GM21723 (cell line): Measurements from ENCODE around the gene C1orf53.
"Not testable (repeated sequence)": the region's sequence is repeated elsewhere in the genome, so short reads cannot be mapped to it uniquely, and the experiment has no call there.

Experiments used
- ATAC-seq: cut with Tn5 transposase; IDR thresholded peaks from one replicate; pipeline ENCODE4 v1.9.1; 2021; ENCODE audit warnings: mild to moderate bottlenecking, moderate library complexity; ENCODE audit not compliant: unreplicated experiment

Gene C1orf53

DNA sequence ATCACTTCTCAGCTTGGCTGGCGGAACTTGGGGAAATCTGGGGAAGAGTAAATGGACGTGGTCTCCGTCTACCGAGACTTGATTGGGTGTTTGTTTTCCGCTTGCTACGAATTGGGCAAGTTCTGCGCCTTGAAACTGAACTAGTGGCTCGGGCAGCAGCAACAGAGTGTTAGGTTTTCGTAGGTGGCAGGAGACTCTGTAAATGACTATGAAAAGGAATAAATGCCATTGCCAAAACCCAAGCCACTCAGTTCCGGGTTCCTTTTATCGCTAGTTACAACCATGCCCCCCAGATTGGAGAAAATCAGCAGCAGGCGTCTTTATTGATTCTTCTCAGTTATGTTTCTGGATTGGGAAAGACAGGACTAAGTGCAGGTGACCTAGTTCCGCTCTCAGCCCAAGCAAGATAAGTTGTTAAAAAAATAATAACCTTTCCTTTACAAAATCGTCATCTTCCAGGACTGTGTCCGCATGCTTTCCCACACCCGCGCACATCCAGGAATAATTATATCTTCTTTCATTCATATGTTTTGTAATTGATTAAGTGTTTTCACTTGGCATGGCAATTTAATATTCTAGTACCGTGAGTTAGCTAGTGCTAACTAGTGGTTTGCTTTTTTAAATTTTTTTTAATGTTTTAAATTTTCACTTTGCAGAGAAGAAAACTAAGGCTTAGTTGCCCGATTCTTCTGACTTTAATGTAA, 18.1 kb downstream of the C1orf53 start:
- no peak for ATAC-seq

DNA sequence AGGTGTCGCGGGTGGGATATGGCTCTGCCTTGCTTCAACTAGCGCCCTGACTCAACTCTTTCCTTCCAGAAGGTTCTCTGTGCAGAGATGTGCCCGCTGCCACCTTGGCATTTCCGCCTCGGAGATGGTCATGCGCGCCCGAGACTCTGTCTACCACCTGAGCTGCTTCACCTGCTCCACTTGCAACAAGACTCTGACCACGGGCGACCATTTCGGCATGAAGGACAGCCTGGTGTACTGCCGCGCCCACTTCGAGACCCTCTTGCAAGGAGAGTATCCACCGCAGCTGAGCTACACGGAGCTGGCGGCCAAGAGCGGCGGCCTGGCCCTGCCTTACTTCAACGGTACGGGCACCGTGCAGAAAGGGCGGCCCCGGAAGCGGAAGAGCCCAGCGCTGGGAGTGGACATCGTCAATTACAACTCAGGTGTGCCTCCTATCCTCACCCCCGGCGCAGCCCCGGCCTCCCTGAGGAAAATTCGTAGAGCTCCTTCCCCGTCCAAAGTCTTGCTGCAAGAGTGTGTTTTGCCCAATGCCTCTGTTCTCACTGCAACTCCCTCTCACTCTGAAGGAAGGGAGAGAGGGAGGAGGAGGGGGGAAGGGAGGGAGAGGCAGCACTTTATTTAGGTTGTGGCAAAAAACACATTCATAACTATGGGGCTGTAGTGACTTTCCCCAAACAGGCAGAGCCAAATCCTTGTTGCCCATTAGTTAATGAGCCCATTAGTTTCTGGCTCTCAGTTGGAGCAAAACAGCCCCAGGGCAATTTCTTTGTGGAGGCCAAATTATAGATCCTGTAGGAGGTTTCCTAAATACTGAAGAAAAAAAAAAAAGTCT, 19.0 kb downstream of the C1orf53 start:
- no peak for ATAC-seq

DNA sequence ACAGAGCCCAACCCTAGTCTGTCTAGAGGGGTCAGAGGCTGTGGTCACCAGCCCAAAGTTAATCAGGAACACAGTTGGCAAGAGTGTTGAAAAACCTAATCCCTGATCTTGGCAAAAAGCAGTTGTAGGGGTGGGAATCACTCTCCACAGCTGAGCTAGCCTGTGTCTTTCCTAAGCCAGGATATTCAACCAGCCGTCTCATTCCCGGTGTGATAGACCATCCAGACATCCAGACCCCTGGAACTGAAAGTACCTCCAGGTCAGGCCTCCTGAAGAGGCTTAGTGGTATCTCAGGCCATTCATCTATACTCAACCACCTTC, 19.6 kb downstream of the C1orf53 start:
- no peak for ATAC-seq

DNA sequence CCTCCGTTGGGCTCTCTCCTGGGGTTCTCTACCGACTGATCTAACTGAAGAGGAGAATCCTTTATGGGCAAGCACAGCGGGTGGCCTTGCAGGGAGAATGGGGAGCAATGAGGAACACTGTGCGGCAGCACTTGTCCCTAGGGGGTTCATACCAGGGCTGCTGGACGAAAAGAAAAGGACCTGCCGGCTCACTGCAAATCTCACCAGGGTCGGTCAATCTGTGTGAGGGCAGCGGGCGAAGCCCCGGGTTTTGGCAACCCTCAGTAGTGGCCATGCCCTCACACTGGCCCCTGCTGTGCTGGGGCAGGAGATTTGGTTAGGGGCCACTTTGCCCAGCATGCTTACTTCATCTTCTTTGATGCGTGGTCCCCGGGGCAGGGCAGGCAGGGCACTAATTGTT, 20.6 kb downstream of the C1orf53 start:
- ATAC-seq = no peak

DNA sequence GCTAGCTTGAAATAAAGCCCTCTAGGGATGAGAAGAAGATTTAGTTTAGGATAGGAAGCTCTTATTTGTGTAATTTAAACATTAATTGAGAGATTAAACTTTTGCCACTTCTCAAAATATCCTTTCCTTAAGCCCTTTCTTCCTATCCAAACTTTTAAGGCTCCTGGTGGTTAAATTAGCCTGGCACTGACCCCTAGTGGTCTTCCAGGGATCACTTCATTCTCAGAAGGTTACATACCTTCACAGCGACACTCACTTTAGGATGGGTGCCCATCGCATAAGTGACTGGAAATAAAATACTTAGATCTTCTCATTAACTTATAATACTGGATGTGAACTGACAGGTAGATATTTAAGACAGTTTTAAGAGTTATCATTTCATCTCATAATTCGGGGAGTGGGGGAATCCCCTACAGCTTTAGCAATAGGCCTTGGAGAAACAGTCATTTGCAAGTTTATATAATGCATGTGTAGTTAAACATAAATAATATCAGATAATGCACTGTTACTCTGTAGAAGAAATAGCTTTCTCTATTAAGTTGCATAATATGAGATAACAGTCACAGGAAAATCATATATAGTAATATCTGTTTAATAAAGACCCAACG, 22.2 kb downstream of the C1orf53 start:
- peak; percentile 68 for ATAC-seq

DNA sequence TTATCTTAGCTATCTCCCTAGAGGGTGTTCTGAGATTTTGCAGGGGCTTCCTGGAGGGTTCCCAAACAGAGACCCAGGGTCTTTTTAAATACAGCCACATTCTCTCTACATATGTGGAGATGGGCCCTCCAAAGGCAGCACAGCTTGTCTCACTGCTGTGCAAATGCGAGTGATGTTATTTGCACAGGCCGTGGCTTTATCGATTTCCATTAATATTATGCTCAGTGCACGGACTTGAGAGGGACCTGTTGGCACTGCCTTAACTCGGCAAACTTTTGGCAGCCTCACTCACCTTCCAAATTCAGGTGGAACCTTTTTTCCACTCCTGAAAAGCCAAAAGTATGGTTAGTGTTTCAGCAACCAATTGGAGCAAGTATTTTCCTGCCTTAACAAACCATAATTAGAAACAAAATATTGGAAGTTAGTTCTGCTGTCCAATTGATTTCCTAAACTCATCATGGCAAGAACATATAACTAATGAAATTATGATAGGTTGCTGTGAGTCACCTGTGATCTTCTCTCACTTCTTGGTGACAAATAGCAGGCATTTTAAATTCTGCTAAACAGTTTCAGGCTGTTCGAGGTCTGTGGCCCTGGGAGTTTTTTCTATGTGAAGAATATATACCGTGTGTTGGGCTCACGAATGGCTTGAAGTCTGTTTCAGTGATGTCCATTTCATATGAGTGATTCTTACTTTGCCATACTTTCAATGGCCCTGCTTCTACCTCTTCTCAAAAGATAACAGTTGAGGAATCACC, 25.7 kb downstream of the C1orf53 start:
- no peak for ATAC-seq

DNA sequence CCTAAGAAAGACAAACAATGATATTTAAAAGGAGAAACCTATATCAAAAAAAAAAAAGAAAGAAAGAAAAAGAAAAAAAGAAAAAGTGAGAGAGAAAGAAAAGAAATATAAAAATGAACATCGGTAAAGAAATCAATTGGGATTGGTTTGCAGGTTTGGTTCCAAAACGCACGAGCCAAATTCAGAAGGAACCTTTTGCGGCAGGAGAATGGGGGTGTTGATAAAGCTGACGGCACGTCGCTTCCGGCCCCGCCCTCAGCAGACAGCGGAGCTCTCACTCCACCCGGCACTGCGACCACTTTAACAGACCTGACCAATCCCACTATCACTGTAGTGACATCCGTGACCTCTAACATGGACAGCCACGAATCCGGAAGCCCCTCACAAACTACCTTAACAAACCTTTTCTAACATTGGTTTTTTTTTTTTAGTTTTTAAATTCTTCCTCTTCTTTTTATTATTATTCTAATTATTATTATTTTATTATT, 26.5 kb downstream of the C1orf53 start:
- peak; percentile 77 for ATAC-seq

DNA sequence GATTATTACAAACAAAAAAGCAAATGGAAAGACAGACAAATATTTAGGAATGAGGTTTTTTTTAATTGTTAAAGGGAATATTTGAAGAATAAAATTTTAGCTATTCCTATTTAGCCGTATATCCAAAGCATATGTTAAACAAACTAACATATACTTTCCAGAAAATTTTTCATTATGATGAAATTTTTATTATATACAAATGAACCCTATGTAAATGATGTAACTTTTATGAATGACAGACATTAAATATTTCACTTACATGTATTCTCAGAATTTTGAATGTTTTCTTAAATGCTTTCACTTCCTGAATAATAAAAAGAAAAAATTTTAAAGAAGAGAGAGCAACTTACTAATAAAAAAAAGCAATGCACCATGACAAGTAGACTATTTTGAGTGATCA, 30.6 kb downstream of the C1orf53 start:
- ATAC-seq = no peak

DNA sequence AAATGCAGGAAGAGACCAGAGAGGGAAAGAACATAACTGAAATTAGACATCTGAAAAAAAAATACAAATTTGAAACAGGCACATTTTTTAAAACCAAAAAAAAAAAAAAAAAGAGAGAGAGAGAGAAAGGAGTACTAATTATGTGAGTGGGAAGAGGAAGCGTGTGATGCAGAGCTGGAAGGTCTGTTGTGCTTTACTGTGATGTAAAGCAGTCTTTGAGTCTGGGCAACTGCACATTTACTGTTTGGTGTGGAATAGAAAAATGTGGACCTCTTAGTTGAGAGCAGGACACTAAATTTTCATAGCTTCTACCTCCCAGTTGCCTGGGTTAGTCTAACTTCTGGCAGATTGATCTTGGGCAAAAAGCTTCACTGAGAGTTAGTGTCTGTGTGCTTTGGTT, 31.2 kb downstream of the C1orf53 start:
- no peak for ATAC-seq

DNA sequence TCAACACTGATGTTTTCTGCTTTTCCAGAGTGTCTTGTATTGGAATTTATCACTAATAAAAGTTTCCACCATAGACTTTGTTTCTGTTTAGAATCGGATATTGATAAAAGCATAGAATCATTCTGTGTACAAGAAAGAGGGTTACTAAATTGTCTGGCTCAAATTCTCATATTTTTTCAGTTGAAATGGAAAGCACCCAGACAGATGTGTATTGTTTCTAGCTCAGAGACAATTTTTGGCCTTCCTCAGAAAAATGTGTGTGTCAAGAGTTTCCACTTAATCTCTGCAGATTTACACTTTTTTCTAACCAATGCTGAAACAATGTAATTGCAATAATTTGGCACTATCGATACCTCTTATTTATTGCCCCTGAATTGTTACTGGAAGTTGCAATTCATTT, 35.0 kb downstream of the C1orf53 start:
- ATAC-seq = no peak

DNA sequence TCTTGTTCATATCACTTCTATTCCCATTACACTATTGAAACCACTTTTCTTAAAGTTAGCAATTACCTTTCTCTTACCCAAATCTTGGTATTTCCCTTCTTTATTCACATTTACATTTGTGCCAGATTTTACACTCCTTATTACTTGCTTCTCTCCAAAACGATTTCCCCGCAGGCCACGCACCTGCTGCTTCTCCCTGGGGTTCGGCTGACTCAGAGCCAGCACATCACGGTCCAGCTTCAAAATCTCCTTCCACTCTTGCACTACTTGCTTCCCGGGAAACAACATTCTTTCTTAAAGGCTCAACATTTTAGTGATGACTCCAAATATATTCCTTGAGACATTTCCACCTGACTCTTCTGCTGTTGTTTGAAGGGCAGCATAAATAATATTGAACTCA, 35.5 kb downstream of the C1orf53 start:
- ATAC-seq = no peak

DNA sequence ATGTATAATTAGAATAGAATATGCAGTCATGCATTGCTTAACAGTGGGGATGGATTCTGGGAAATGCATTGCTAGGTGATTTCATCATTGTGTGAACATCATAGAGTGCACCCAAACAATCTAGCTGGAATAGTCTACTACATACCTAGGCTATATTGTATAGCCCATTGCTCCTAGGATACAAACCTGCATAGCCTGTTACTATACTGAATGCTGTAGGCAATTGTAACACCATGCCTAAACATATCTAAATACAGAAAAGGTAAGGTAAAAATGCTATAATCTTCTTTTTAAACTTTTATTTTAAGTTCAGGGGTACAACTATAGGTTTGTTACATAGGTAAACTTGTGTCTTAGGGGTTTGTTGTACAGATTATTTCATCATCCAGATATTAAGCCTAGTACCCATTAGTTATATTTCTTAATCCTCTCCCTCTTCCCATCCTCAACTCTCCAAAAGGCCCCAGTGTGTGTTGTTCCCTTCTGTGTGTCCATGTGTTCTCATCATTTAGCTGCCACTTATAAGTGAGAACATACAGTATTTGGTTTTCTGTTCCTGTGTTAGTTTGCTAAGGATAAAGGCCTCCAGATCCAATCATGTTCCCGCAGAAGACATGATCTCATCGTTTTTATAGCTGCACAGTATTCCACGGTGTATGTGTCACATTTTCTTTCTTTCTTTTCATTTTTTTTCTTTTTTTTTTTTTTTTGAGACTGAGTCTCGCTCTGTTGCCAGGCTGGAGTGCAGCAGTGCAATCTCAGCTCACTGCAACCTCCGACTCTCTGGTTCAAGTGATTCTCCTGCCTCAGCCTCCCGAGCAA, 36.9 kb downstream of the C1orf53 start:
- ATAC-seq = not testable (repeated sequence)

DNA sequence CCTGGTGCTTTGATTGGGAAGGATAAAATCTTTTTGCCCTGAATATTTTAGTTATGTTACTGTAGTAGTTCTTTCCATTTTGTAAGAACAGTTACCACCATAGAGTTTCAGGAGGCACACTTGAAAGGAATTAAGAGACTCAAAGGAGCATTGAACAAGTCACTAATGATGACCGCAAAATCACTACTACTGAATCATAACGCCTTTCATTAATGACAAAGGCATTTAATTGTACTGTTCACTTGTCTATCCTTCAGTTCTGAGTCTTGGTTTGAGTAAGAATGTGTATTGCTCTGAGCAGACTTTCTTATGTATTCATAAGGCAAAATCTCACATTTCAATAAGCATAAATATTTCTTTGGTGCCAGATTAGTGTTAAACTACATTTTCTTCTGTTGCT, 39.6 kb downstream of the C1orf53 start:
- ATAC-seq = no peak

DNA sequence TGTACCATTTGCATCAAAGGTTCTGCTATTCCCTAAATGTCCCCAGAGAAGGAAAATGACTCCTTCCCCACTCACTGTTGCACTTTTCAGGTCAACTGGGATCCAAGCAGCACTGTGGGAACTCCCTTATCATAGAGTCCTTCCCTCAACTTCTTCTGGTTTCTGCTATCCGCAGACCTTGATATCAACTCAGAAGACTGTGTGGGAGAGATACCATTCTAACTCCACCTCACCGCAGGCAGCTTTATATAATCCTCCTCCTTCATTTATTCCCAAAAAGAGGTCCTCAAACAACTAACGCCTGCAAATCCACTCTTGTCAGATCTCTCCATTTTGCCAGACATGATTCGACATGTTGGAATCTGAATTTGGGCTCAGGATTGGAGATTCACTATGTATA, 42.1 kb downstream of the C1orf53 start:
- ATAC-seq = no peak

DNA sequence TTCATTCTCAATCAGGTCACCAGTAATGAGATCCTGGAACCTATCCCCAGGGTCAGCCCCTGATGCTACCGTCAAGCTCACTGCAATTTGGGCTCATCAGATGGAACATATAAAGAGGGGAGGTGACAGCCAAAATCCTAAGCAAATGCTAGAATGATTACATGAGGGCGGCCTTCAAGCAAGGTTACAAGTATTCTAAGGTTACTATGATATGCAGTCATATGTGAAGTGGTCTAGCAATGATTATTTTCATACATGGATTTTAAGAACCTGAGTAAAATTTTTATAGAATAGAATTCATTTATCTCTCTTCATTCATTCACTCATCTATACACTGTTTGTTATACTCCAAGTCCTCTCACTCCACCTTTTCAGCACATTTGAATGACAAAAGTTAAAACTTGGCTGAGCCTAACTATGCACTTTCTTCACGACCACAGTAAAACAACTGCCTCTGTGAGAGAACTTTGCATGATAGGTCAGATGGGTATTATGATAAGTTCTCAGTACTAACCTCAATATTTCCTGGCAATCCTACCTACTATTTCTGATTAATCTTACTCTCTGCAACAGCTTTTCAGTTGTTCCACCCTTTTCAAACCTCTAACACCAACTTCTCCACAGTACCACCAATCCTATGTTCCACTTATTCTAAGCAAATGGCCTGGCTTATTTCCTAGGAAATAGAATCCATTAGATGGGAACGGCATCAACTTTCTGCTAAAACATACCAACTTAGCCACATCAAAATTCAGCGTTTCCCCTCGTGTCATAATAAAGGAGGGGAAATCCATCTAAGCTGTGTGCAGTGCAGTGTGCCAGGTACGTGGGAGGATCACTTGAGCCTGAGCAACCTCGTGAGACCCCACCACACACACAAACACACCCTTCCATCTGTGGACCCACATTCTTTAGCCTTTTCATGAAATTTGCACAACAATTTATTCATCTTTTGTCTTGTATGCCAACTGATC, 46.8 kb downstream of the C1orf53 start:
- no peak for ATAC-seq

DNA sequence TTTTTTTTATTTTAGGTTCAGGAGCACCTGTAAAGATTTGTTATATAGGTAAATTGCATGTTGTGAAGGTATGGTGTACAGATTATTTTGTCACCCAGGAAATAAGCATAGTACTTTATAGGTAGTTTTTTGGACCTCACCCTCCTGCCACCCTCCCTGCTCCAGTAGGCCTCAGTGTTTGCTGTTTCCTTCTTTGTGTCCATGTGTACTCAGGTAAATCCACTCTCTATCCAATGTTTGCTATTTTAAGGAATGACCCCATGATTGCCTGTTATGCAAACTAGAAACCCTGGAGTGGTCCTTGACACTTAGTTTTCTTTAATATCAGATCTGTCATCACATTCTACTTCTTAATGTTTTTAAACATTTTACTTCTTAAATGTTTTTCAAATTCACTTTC, 48.7 kb downstream of the C1orf53 start:
- no peak for ATAC-seq

DNA sequence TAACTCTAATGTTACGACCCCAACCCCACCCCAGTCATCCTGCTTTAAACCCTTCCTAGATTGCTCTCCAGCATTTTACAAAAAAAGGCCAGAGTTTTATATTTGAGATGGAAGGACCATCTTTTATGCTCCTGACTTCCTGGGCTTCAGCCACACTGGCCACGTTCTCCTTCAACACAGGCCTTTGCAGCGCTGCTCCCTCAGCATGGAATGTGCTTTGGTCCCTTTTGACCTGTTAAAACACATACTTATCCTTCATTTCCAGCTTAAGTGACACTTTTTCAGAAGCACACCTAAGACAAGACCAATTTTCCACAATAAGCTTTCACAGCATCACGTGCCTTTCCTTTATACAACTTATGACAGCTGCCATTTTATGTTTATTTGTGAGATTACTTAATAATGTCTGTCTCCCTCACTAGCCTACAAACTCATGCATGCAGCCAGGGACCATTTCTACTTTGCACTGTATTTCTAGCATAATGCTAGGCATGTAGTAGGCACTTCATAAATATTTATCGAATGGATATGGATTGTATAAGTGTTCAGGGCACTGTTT, 49.3 kb downstream of the C1orf53 start:
- no peak for ATAC-seq

DNA sequence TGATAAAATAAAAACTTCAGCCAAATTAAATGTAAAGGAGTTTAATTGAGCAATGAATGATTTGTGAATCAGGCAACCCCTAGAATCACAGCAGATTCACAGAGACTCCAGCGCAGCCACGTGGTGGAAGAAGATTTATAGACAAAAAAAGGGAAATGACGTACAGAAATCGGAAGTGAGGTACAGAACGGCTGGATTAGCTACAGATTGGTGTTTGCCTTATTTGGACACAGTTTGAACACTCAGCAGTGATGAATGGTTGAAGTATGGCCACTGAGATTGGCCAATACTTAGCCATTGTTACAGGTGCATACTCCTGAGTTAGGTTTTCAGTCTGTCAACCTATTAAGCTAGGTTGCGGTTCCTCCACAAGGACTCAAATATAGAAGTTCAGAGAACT, 51.0 kb downstream of the C1orf53 start:
- ATAC-seq = not testable (repeated sequence)
